SK-N-MC (cell line): ENCODE measurements around the gene SERPINA10.

Experiments
- EZH2 ChIP-seq: fragments of 200-600 bp; sonication (generic); IDR thresholded peaks from one replicate; pipeline ENCODE4 v1.6.1; 2017; ENCODE audit warnings: antibody characterized with exemption
- POLR2AphosphoS5 ChIP-seq: IDR thresholded peaks from 2 replicates; pipeline ENCODE4 v1.6.1; 2012; ENCODE audit warnings: mild to moderate bottlenecking, low read depth, low read length, borderline replicate concordance

DNA sequence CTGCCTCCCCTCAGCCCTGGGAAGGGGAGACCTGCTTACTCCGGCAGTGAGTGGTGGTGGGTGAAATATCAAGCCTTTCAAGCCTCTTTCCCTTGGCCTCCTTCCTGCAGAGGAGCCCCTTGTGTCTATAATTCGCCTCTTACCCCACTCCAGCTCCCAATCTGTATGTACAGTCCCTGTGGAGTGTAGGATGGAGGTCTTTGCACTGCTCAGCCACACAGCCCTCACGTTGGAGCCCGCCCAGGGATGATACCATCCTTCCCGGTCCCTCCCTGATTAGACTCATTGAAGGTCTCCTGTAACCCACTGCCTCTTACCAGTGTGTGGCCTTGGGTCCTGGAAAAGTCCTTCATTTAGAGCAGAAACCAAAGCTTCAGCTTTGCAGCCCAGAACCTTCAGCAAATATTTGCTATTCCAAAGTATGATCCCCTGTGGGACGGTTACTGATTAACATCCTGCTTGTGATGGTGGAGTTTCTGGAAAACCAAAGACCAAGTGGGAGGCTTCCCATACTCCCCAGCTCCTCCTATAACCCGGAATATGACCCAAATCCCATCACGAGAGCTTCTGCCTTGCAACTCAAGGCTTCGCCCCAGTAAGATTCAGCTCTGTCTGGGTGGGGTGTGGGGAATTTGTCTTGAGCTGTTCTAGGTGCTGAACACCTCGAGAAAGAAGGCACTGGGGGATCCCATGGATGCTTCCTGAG, at the start of gene SERPINA10:
- TF ChIP-seq POLR2AphosphoS5 (no peak), EZH2 (no peak)
